Pancreas (tissue), 10 donors: ENCODE measurements around the gene MMADHC. TPM values are rescaled to one million over a fixed set of nuclear protein-coding genes. Genes with fewer than 3 reads are reported as not detected.

Source experiments
- ATAC-seq, 4 donors: fragments of 200-7000 bp; cut with Tn5 transposase; one replicate each; pipeline versions ENCODE4 v1.8.0 to v1.9.1; 2020; ENCODE audit warnings: mild to moderate bottlenecking in 4 of 4, moderate library complexity in 4 of 4
- DNase-seq, 6 donors: peaks; one replicate each; pipeline ENCODE4 v3.0.0-alpha.2; 2020
- FAIRE-seq: peaks from 2 replicates; lab custom pipeline; 2012; peaks lifted over from hg19 to GRCh38; lab: Jason Lieb, UNC
- H3K27ac ChIP-seq, 4 donors: fragments of 200-600 bp; sonication (generic); 1 replicate in 3 of 4; 2 replicates in 1 of 4; pipeline versions ENCODE4 v1.5.0 to v1.8.0; 2020
- H3K27me3 ChIP-seq, 4 donors: fragments of 200-600 bp; one replicate each; pipeline ENCODE4 v1.8.0; 2021
- H3K36me3 ChIP-seq, 3 donors: fragments of 200-600 bp; sonication (generic) in 1 of 3; one replicate each; pipeline versions ENCODE4 v1.5.0 to v1.8.0; 2020 to 2021
- H3K4me1 ChIP-seq, 3 donors: fragments of 200-600 bp; one replicate each; pipeline ENCODE4 v1.8.0; 2021
- H3K4me3 ChIP-seq, 4 donors: fragments of 200-600 bp; sonication (generic) in 2 of 4; one replicate each; pipeline versions ENCODE4 v1.5.0 to v1.8.0; 2020 to 2021
- H3K9me3 ChIP-seq, 4 donors: fragments of 200-600 bp; one replicate each; pipeline ENCODE4 v1.8.0; 2021
- WGBS, 2 donors: extraction: QIAGEN DNeasy Blood & Tissue Kit; methylation state at CpG; one replicate each; pipeline ENCODE4 v1.1.7; 2013; 5-methylcytosine and 5-hydroxymethylcytosine counted together
- intact Hi-C, 3 donors: fragments of 100-400 bp; cut with DNase I; formaldehyde crosslinking; loops; one replicate each; pipeline versions ENCODE4 v1.11.1 to v1.14.2; 2022
- polyA plus RNA-seq, 2 donors: library from polyadenylated mRNA; stranded (reverse); fragments of 200-250 nt; gene quantifications; one replicate each; pipeline ENCODE4 v1.2.3, GENCODE V29; 2013
- total RNA-seq, 6 donors: library from RNA; stranded (reverse); fragmentation: NEBNext Ultra II Directional in 4 of 6; extraction: Animal tissue kit (Norgen Biotek cat#: 25700) in 4 of 6; gene quantifications; one replicate each; pipeline versions ENCODE4 v1.2.1 to v1.2.4, GENCODE V29; 2021 to 2023
- TF ChIP-seq, protein P1 (sequence below), 4 donors: fragments of 200-600 bp; sonication (generic) in 3 of 4; IDR thresholded peaks; one replicate each; pipeline versions ENCODE4 v1.5.0 to v1.8.0; 2021; ENCODE audit warnings: antibody characterized with exemption in 4 of 4
- donor health status: healthy with polysubstance abuse.
- donor health status: DM: no; HTN: no; CAD: no; lungs with moderate emphysema.
- donor health status: DM: no; HTN: no; CAD: no.
- donor health status: control.
- donor health status: control.
- donor health status: Bipolar disorder and iron deficiency.
- donor health status: DM: yes; HTN: yes; CAD: no.
- donor health status: DM: no; HTN: no; CAD: no.
- donor health status: DM: no; HTN: no; CAD: no.
- donor health status: DM: yes; HTN: yes; CAD: no.

Gene MMADHC
- total and polyA plus RNA-seq, 8 donors, result 20.1 to 68.0 (median 57.4) TPM

DNA sequence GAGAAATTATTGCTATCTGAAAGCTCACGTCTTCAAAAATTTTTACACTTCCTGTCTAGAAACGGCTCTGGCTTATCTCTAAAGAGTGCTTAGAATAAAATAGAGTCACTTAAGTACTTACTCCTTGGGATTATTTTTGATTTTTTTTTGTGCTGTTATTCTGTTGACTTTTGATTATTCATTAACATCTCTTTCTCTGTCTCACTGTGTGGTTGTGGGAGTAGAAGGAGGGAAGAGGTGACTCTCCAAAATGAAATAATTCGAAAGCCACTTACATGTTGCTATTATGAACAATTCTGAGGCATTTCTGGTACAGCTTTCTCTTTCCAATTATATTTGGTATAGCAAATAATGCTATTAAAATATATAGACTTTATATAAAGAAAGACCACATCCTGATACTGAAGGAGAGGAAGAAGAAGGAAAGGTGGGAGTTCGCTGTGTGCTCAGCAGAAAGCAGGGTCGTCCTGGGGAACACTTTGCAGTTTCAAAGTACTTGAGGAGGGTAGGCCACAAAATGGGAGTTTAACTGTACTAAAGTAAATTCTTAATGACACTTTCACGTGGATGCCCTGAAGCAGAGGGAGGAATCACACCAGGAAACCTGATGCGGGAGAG lies 9.6 kb upstream of the MMADHC start:
- Histone ChIP-seq H3K27me3 (no peaks in the 10 kb centered on the region), H3K9me3 (no peaks in the 10 kb centered on the region), H3K4me1 (no peaks in the 10 kb centered on the region), H3K36me3 (no peaks in the 10 kb centered on the region), H3K4me3 (no peak overlapping the region), H3K27ac (no peak overlapping the region)
- DNase-seq (no peak), ATAC-seq (peak in 1 of 4 donors; percentile 33), FAIRE-seq (no peak)
- intact Hi-C loops, result loop anchor here in 2 of 3 donors (5.0 kb wide), 1 partner anchor 890 kb away; the partner anchor contains the start of gene RND3 (in 2 of the 2)
- 37 to 46% methylated on average over 7 of the region's 7 CpGs for WGBS, 2 donors
- TF ChIP-seq, protein P1, sequence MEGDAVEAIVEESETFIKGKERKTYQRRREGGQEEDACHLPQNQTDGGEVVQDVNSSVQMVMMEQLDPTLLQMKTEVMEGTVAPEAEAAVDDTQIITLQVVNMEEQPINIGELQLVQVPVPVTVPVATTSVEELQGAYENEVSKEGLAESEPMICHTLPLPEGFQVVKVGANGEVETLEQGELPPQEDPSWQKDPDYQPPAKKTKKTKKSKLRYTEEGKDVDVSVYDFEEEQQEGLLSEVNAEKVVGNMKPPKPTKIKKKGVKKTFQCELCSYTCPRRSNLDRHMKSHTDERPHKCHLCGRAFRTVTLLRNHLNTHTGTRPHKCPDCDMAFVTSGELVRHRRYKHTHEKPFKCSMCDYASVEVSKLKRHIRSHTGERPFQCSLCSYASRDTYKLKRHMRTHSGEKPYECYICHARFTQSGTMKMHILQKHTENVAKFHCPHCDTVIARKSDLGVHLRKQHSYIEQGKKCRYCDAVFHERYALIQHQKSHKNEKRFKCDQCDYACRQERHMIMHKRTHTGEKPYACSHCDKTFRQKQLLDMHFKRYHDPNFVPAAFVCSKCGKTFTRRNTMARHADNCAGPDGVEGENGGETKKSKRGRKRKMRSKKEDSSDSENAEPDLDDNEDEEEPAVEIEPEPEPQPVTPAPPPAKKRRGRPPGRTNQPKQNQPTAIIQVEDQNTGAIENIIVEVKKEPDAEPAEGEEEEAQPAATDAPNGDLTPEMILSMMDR (IDR thresholded peaks at IDR 0.05), result no peak

DNA sequence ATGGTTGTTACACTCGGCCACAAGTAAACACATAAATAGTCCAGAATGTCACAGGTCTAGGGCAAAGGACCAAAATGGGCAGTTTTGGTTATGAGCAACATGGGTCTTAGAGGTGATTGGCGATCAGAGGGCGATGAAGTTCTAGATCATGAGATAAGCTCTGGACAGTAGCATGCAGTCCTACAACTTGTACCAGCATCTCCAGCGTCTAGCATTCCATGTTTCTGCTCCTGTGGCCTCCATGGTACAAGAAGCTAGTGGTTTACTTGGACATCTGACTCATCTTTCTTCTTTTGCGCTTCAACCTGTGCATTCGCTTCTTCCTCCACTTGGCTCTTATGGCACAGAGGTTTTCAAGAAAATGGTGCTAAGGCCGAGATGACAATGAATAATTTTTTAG lies 8.9 kb upstream of the MMADHC start:
- DNase-seq, result no peak
- FAIRE-seq, result no peak
- no peak overlapping the region for H3K4me3 ChIP-seq
- H3K4me1 ChIP-seq, result no peaks in the 10 kb centered on the region
- WGBS, 2 donors, result 80 to 87% methylated on average over 7 of the region's 7 CpGs
- intact Hi-C loops, result loop anchor here in 2 of 3 donors (5.0 kb wide), 1 partner anchor 891 kb away; the partner anchor contains the start of gene RND3 (in 2 of the 2)
- no peaks in the 10 kb centered on the region for H3K9me3 ChIP-seq
- TF ChIP-seq, protein P1 (IDR thresholded peaks at IDR 0.05), result no peak
- ATAC-seq, result no peak
- no peaks in the 10 kb centered on the region for H3K36me3 ChIP-seq
- H3K27me3 ChIP-seq, result no peaks in the 10 kb centered on the region
- H3K27ac ChIP-seq, result no peak overlapping the region

DNA sequence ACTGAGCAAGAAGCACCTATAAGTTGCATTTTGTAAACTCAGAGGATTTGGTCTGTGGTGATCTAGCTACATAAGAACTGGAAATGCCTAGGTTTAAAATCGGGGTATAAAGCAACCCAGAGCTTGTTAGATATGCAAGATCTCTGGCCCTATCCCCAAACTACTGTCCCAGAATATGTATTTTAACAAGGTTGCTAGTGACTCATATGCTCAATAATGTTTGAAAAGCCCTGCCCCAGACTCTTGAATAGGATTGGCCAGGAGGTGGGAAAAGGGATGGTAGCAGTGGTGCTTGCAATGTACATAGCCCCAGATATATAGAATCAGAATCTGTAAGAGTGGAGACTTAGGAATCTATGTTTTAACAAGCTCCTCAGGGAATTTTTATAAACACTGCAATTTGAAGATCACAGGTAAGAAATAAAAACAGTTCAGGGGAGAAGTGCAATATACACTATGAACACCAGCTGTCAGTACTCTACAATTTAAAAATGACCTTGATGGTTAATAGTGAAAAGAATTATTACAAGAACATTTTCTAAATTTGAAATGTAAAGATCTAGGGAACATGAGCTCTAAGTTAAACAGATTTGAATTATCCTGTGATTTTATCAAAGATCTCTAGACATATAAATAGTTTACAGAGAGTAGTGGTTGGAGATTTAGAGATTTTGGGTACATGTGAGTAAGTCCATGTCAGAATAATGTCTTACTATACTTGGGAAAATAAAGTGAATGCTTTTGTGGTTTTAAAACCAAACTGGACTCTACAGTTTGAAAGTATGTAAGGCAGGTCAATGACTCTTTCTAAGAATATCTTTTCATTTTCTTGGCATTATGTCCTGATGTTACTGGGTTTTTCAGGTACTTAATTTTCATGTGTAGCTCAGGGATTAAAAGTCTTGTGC lies 7.7 kb upstream of the MMADHC start:
- no peak for ATAC-seq
- WGBS, 2 donors, result 81 to 96% methylated on average over 1 of the region's 1 CpG
- no peaks in the 10 kb centered on the region for H3K36me3 ChIP-seq
- H3K9me3 ChIP-seq, result no peaks in the 10 kb centered on the region
- no peak for DNase-seq
- no peak overlapping the region for H3K27ac ChIP-seq
- FAIRE-seq, result no peak
- no peaks in the 10 kb centered on the region for H3K4me1 ChIP-seq
- no peaks in the 10 kb centered on the region for H3K27me3 ChIP-seq
- no peak overlapping the region for H3K4me3 ChIP-seq
- TF ChIP-seq, protein P1 (IDR thresholded peaks at IDR 0.05), result no peak
- intact Hi-C loops, result loop anchor here in 2 of 3 donors (5.0 kb wide), 1 partner anchor 892 kb away; the partner anchor contains the start of gene RND3 (in 2 of the 2)

DNA sequence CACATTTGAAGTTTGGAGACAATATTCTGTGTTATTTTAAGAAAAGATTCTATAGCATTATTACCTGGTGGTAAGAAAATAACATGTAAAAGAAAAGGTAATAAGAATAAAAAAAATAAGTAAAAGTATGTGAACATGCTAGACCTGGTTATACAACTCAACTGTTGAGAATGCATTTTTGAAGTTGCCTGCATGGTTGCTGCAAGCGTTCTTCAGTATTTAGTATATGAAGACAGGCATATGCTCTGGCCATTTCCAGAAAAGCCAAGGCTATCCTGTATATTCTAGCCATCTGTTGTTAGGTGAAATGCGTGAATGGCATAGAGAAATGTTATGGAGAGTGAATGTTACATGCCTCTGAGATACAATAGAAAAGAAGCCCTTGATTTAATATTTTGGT lies 6.8 kb upstream of the MMADHC start:
- intact Hi-C loops, result no loop called here
- DNase-seq (no peak), ATAC-seq (no peak), FAIRE-seq (no peak)
- H3K4me1 ChIP-seq, result no peaks in the 10 kb centered on the region
- TF ChIP-seq, protein P1 (IDR thresholded peaks at IDR 0.05), result no peak
- H3K36me3 ChIP-seq, result no peaks in the 10 kb centered on the region
- H3K27me3 ChIP-seq, result no peaks in the 10 kb centered on the region
- H3K27ac ChIP-seq, result no peak overlapping the region
- no peak overlapping the region for H3K4me3 ChIP-seq
- 85 to 89% methylated on average over 2 of the region's 2 CpGs for WGBS, 2 donors
- H3K9me3 ChIP-seq, result no peaks in the 10 kb centered on the region
